ENCODE data around the gene EPG5. TPM values are rescaled to one million over a fixed set of nuclear protein-coding genes. Genes with fewer than 3 reads are reported as not detected.

EPG5 gene
- polyA plus RNA-seq, 2 of the 4 experiments (the other 2 are of a cell fraction) = 3.8 to 10.7 TPM

DNA sequence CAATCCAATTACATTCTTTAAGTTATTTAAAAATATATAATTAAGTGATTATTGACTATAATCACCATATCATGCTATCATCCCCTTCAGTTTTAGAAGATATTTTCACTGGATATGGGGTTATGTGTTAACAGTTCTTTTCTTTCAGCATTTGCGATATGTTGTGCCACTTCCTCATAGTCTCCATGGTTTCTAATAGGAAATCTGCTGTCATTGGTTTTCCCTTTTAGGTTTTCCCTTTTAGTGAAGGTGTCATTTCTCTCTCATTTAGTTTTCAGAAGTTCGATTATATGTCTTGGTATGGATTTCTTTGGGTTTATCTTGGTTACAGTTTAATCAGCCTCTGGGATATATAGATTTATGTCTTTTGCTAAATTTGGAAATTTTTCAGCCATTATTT lies 34.8 kb upstream of the EPG5 start:
- FAIRE-seq = no peak
- CTCF ChIA-PET = no interaction called here
- TF ChIP-seq ZFP36 (IDR thresholded peaks at IDR 0.05; ENCODE audit: borderline replicate concordance, partially characterized antibody) (no peak), TFCP2L1 (CRISPR knock-in tag; IDR thresholded peaks at IDR 0.05) (no peak), REST (IDR thresholded peaks at IDR 0.05) (no peak), HES2 (IDR thresholded peaks at IDR 0.05) (no peak), NPAS2 (CRISPR knock-in tag; IDR thresholded peaks at IDR 0.05; ENCODE audit: borderline replicate concordance) (no peak), CHD2 (IDR thresholded peaks at IDR 0.05; ENCODE audit: low read length, partially characterized antibody) (no peak)
- TF ChIP-seq, protein P1, sequence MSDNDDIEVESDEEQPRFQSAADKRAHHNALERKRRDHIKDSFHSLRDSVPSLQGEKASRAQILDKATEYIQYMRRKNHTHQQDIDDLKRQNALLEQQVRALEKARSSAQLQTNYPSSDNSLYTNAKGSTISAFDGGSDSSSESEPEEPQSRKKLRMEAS (IDR thresholded peaks at IDR 0.05) = no peak

DNA sequence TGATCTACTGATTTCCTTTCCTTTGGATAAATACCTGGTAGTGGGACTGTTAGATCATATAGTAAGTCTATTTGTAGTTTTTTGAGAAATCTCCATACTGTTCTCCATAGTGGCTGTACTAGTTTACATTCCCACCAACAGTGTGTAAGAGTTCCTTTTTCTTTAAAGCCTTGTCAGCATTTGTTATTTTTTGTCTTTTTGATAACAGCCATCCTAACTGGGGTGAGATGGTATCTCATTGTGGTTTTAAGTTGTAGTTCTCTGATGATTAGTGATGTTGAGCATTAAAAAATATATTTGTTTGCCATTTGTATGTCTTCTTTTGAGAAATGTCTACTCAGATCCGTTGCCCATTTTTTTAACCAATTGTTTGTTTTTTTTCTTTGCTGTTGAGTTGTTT lies 33.9 kb upstream of the EPG5 start:
- no peak for ATAC-seq
- WGBS (ENCODE audit: missing lambda C conversion rate) = 0% methylated on average over 1 of the region's 1 CpG
- no peak for FAIRE-seq

More for the DNA sequence above, 34.8 kb upstream of the EPG5 start:
- 48% methylated on average over 2 of the region's 2 CpGs for whole genome bisulfite sequencing (ENCODE audit: missing lambda C conversion rate)
- Histone ChIP-seq H3K4me2 (no peak overlapping the region), H3K4me3 (no peak overlapping the region), H3K4me1 (no peaks in the 10 kb centered on the region), H3K27ac (no peak overlapping the region), H3K9me3 (no peaks in the 10 kb centered on the region)
- no peak for ATAC-seq
- POLR2A ChIA-PET = no interaction called here
- no peak for DNase-seq (ENCODE audit: low read depth in 1 of 2, low spot score in 1 of 2)

DNA sequence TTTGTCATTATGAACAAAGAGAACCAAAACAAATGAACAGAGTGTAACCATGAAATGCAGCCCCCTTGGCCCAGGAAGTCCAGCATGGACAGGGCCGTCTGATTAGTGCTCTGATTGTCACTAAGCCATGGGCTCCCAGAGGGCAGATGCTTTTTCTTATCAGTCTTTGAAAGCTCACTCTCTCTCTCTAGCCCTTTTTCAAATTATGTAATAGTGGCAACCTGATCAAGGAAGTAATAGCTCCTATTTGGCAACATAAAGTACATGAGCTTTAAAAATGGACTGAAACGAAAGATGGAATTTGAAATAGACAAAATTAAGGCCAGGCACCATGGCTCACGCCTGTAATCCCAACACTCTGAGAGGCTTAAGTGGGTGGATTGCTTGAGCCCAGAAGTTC lies 32.4 kb upstream of the EPG5 start:
- Histone ChIP-seq H3K4me2 (no peak overlapping the region), H3K9me3 (no peaks in the 10 kb centered on the region), H3K4me1 (no peaks in the 10 kb centered on the region), H3K27ac (no peak overlapping the region), H3K4me3 (no peak overlapping the region)
- no peak for ATAC-seq
- no peak for FAIRE-seq
- CTCF ChIA-PET = interaction anchor here (0.6 kb wide), 1 partner anchor 169 kb away, joined by 3 read pairs; no protein-coding TSS in a partner anchor
- TF ChIP-seq CBX8 (IDR thresholded peaks at IDR 0.05) (no peak), EHMT2 (IDR thresholded peaks at IDR 0.05; ENCODE audit: low read depth) (no peak), ZC3H11A (IDR thresholded peaks at IDR 0.05) (no peak), ZNF302 (CRISPR knock-in tag; IDR thresholded peaks at IDR 0.05) (no peak), RARB (CRISPR knock-in tag; IDR thresholded peaks at IDR 0.05) (no peak), NR3C1 (IDR thresholded peaks at IDR 0.05) (no peak)
- TF ChIP-seq, protein P2, sequence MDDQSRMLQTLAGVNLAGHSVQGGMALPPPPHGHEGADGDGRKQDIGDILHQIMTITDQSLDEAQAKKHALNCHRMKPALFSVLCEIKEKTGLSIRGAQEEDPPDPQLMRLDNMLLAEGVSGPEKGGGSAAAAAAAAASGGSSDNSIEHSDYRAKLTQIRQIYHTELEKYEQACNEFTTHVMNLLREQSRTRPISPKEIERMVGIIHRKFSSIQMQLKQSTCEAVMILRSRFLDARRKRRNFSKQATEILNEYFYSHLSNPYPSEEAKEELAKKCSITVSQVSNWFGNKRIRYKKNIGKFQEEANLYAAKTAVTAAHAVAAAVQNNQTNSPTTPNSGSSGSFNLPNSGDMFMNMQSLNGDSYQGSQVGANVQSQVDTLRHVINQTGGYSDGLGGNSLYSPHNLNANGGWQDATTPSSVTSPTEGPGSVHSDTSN (IDR thresholded peaks at IDR 0.05) = no peak
- TF ChIP-seq, protein P3, sequence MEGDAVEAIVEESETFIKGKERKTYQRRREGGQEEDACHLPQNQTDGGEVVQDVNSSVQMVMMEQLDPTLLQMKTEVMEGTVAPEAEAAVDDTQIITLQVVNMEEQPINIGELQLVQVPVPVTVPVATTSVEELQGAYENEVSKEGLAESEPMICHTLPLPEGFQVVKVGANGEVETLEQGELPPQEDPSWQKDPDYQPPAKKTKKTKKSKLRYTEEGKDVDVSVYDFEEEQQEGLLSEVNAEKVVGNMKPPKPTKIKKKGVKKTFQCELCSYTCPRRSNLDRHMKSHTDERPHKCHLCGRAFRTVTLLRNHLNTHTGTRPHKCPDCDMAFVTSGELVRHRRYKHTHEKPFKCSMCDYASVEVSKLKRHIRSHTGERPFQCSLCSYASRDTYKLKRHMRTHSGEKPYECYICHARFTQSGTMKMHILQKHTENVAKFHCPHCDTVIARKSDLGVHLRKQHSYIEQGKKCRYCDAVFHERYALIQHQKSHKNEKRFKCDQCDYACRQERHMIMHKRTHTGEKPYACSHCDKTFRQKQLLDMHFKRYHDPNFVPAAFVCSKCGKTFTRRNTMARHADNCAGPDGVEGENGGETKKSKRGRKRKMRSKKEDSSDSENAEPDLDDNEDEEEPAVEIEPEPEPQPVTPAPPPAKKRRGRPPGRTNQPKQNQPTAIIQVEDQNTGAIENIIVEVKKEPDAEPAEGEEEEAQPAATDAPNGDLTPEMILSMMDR (IDR thresholded peaks at IDR 0.05) = no peak
- POLR2A ChIA-PET = no interaction called here
- DNase-seq (ENCODE audit: low read depth in 1 of 2, low spot score in 1 of 2) = no peak
- 60% methylated on average over 3 of the region's 3 CpGs for WGBS (ENCODE audit: missing lambda C conversion rate)

More for the DNA sequence above, 33.9 kb upstream of the EPG5 start:
- Histone ChIP-seq H3K4me1 (no peaks in the 10 kb centered on the region), H3K9me3 (no peaks in the 10 kb centered on the region), H3K4me2 (no peak overlapping the region), H3K4me3 (no peak overlapping the region), H3K27ac (no peak overlapping the region)
- TF ChIP-seq MAFK (IDR thresholded peaks at IDR 0.05; ENCODE audit: partially characterized antibody) = peak; percentile 31
- no peak for TF ChIP-seq CHD2 (IDR thresholded peaks at IDR 0.05; ENCODE audit: low read length, partially characterized antibody)
- DNase-seq (ENCODE audit: low read depth in 1 of 2, low spot score in 1 of 2) = no peak
- ChIA-PET POLR2A (no interaction called here), CTCF (no interaction called here)

All from A549 (cell line).